ENCODE results near the gene RNF43. TPM values are rescaled to one million over a fixed set of nuclear protein-coding genes. Genes with fewer than 3 reads are reported as not detected.
"Not testable (repeated sequence)": the region's sequence is repeated elsewhere in the genome, so short reads cannot be mapped to it uniquely, and the experiment has no call there.

RNF43 gene
- total RNA-seq, 1 donor from 2014 or later: not detected

- Mint-ChIP-seq H3K4me1 (ENCODE audit: low read depth, unreplicated experiment) (peaks cover 7% of the 10 kb centered on the region), H3K4me3 (ENCODE audit: unreplicated experiment) (no peak overlapping the region), H3K9me3 (ENCODE audit: unreplicated experiment) (no peaks in the 10 kb centered on the region), H3K27ac (ENCODE audit: unreplicated experiment) (no peak overlapping the region), H3K36me3 (ENCODE audit: unreplicated experiment) (no peaks in the 10 kb centered on the region), H3K27me3 (ENCODE audit: unreplicated experiment) (no peaks in the 10 kb centered on the region)
- no peak for DNase-seq
- no peak for TF ChIP-seq CTCF (IDR thresholded peaks at IDR 0.05; ENCODE audit: partially characterized antibody, unreplicated experiment)
Observed at GRCh38 chr17:58401287-58401686, 16.0 kb downstream of the RNF43 start.

- no peaks in the 10 kb centered on the region for H3K36me3 Mint-ChIP-seq (ENCODE audit: unreplicated experiment)
Observed at GRCh38 chr17:58400826-58401225, 16.5 kb downstream of the RNF43 start.

GRCh38 chr17:58399974-58400373 is 17.4 kb downstream of the RNF43 start:
- no peak for TF ChIP-seq CTCF (IDR thresholded peaks at IDR 0.05; ENCODE audit: partially characterized antibody, unreplicated experiment)
- no peak for DNase-seq
- Mint-ChIP-seq H3K27ac (ENCODE audit: unreplicated experiment) (no peak overlapping the region), H3K4me1 (ENCODE audit: low read depth, unreplicated experiment) (peaks cover 7% of the 10 kb centered on the region), H3K4me3 (ENCODE audit: unreplicated experiment) (no peak overlapping the region), H3K27me3 (ENCODE audit: unreplicated experiment) (no peaks in the 10 kb centered on the region), H3K36me3 (ENCODE audit: unreplicated experiment) (no peaks in the 10 kb centered on the region), H3K9me3 (ENCODE audit: unreplicated experiment) (no peaks in the 10 kb centered on the region)

More at GRCh38 chr17:58400826-58401225, 16.5 kb downstream of the RNF43 start:
- no peak overlapping the region for H3K4me3 Mint-ChIP-seq (ENCODE audit: unreplicated experiment)
- TF ChIP-seq CTCF (IDR thresholded peaks at IDR 0.05; ENCODE audit: partially characterized antibody, unreplicated experiment): no peak
- H3K27ac Mint-ChIP-seq (ENCODE audit: unreplicated experiment): no peak overlapping the region
- peaks cover 7% of the 10 kb centered on the region for H3K4me1 Mint-ChIP-seq (ENCODE audit: low read depth, unreplicated experiment)
- no peaks in the 10 kb centered on the region for H3K27me3 Mint-ChIP-seq (ENCODE audit: unreplicated experiment)
- H3K9me3 Mint-ChIP-seq (ENCODE audit: unreplicated experiment): no peaks in the 10 kb centered on the region
- no peak for DNase-seq

GRCh38 chr17:58398574-58399266 is 18.6 kb downstream of the RNF43 start:
- H3K27me3 Mint-ChIP-seq (ENCODE audit: unreplicated experiment): no peaks in the 10 kb centered on the region

DNA sequence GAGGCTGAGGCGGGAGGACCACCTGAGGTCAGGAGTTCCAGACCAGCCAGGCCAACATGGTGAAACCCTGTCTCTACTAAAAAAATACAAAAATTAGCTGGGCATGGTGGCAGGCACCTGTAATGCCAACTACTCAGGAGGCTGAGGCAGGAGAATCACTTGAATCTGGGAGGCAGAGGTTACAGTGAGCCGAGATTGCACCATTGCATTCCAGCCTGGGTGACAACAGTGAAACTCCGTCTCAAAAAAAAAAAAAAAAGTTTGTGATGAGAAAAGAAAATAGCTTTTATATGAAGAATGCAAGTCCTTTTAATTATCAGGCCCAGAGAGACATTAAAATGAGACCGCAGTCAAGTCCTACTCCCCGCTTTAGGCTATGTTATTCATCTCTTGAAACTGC is 19.9 kb downstream of the RNF43 start:
- not testable (repeated sequence) for H3K36me3 Mint-ChIP-seq (ENCODE audit: unreplicated experiment); H3K27ac Mint-ChIP-seq (ENCODE audit: unreplicated experiment); H3K4me1 Mint-ChIP-seq (ENCODE audit: low read depth, unreplicated experiment)

More at GRCh38 chr17:58398574-58399266, 18.6 kb downstream of the RNF43 start:
- Mint-ChIP-seq H3K4me3 (ENCODE audit: unreplicated experiment) (no peak overlapping the region), H3K9me3 (ENCODE audit: unreplicated experiment) (no peaks in the 10 kb centered on the region), H3K36me3 (ENCODE audit: unreplicated experiment) (no peaks in the 10 kb centered on the region), H3K27ac (ENCODE audit: unreplicated experiment) (no peak overlapping the region), H3K4me1 (ENCODE audit: low read depth, unreplicated experiment) (peaks cover 6% of the 10 kb centered on the region)
- TF ChIP-seq CTCF (IDR thresholded peaks at IDR 0.05; ENCODE audit: partially characterized antibody, unreplicated experiment): no peak
- DNase-seq: no peak

More for the DNA sequence above, 19.9 kb downstream of the RNF43 start:
- H3K9me3 Mint-ChIP-seq (ENCODE audit: unreplicated experiment); H3K27me3 Mint-ChIP-seq (ENCODE audit: unreplicated experiment); H3K4me3 Mint-ChIP-seq (ENCODE audit: unreplicated experiment); DNase-seq: not testable (repeated sequence)
